HG03558 (cell line): Measurements from ENCODE around the gene GFM1.

Experiments
- ATAC-seq: cut with Tn5 transposase; IDR thresholded peaks from one replicate; pipeline ENCODE4 v1.9.1; 2021; ENCODE audit warnings: moderate number of reproducible peaks; ENCODE audit not compliant: unreplicated experiment; ENCODE audit errors: extremely low read depth

GFM1 gene

DNA sequence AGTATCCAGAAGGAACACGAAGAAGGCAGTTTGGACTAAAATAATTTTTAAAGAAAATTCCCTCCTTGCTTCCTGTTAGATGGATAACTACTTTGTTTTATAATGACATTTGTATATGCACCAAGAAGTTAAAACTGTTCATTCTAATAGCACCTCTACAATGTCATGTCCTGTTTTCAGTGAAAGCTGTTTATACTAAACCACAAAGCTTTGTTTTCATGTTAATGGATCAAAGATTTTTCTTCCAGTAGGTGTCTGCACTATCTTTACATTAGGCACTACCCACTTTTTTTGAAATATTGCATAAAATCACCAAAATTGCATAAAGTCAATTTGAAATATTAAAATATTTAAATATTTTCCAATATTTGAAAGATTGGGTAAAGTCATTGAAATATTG lies 77.8 kb downstream of the GFM1 start:
- no peak for ATAC-seq

DNA sequence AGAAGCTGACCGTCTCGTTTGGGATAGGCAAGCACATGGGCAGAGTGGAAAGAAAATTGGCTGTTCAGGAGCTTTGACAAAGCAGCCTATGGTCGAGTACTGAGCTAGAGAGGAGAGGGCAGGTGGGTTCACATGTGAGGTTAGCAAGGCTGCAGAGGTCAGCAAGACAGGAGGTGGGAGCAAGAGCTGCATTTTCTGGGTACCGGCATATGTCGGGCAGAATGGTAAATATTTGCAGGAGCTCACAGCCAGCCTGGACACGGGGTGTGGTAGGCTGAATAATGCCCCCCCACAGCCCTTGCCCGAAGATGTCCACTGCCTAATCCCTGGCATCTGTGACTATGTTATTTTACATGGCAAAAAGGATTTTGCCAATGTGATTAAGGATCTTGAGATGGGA lies 79.7 kb downstream of the GFM1 start:
- no peak for ATAC-seq

DNA sequence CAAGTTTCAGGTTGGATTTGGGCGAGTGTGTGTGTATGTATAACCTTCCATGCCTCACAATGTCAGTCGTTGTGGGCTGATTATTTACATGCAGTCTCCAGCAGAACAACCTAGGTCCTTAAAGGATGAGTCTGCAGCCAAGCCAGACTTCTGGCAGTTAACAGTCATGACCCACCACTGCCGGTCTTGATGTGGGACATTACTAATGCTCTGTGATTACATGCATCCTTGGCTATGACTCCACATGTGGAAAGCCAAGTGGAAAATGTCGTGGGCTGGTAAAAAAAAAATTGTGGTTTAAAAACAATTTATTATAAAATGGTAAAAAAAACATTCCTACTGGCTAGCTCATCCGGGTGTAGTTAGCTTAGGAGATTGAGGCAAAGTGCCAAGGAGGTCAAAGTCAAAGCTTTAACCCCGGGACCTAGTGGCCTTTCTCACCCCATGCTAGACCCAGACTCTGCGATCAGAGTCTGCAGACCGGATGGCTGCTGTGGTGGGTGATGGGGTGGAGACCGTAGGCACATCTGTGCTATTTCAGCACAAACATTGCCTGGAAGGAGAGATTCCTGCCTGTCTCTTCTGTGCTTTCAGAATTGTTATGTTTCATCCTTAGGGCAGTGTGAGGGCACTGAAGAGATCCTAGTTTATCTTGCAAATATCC lies 81.2 kb downstream of the GFM1 start:
- no peak for ATAC-seq

DNA sequence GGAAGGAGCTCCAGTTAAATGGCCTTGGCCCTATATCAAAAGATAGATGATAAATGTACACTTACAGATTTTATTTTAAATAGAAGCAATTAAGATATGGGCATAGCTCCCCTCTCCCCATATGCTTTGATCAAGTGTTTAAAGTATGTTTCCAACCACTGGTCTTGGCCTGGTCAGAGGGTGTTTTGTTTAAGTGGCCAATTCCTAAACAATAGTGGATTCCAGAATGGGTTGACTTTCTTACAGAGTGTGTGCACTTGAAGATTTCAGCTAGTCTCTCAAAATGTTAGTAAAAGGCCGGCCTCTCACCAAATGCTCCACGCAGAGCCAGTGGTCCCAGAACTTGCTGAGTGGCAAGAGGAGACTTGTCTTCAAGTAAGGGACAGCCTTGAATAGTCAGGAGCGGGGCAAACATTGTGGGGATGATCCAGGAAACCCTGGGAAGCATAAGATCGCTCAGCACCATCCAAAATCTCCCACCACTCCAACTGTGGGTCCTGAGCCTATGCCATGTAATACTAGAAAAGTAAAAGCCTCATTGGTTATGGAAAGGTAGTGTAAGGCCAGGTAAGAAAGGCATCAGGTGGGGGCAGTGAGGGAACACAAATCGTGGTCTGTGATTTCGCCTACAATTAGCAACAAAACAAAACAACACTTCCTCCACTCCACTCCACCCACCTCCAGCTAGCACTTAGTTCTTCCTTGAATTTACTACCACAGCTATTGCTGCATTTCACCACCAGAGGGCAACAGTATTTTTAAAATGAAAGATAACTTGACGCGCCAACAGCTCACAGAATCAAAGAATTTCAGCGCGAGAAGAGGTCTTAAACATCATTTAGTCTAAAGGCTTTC lies 83.1 kb downstream of the GFM1 start:
- ATAC-seq: peak; percentile 43

DNA sequence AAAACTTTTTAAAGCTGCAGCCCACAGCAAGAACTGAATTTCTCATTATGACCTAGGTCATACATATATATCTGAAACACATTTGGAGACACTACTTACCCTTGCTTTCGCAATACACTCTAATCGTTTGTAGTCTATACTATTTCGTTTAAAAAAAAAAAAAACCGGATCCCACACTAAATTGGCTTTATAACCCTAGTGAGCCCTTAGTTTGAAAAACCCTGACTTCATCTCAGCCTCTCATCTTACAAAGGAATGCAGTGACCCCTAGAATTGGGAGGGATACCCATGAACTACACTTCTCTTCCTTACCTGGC lies 83.7 kb downstream of the GFM1 start:
- no peak for ATAC-seq

DNA sequence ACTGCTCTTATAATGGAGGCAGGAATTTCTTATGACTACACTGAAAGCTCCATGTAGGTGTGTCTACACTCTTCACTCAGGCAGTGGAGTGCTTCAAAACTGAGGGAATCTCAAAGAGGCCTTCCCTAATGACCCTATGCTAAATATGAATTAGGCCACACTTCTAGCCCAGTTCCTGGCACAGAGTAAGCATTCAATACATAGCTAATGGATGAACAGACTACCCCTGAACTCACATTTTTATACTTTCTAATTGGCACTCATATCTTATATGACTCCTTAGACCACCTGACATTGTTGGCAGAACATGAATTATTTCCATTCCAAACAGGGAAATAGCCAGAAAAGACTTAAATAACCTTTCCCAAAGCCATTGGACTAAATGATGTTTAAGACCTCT lies 84.5 kb downstream of the GFM1 start:
- ATAC-seq: no peak

DNA sequence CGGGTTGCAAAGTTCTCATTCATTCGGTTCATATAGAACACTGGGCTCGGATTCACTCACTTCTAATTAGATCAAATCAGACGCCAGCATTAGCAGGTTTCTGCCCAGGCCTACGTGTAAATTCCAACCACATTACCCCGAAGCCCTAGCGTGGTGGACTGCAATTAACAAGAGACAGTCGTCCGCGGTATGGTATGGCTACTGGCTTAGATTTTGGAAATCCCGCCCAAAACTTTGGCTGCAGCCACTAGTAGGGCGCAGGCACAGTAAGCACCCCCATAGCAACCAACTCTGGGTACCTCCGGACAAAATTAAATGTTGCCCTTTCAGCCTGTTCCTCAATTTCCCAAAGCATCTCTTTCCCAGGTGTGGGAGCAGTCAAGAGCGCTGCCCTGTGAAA lies 87.2 kb downstream of the GFM1 start:
- ATAC-seq: no peak

DNA sequence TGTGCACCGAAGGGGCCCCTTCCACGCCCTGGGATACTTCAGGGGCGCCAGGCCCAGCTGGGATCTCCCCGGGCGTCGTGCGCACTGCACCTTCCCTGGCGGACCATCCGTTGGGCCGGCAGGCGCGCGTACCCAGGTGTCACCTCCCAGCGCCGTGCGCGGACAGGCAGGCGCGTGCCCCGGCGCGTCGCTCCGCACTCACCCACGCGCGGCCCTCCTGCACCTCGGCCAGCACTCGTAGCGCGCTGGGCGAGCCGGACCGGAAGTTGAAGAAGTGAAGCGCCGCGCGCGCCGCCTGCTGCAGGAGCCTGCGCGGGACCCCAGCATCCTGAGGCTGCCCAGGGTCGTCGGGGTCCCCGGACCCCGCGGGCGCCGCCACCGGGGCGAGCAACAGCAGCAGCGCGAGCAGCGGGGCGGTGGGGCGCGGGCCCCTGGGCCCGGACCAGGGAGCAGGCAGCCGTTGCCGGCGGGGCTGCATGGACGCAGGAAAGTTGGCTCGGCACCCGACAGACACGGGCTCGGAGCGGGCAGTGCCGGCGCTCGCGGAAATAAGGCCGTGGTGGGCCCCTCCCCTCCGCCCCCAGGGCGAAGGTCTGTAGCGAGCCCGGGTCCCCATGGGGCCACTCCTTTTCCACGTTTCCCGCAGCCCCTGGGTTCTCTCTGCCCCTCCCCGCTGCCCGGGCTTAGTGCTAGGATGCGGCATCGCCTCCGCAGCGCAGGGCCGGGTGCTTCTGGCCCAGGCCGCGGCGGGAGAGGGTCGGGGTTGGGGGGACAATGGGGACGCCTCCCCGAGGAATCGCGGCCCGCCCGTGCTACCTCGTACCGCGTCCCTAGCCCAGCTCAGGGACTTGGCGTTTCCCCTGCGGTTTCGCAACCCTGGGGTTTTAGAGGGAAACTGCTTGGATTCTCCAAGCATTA lies 87.9 kb downstream of the GFM1 start, which contains the start of gene RARRES1:
TSS of gene RARRES1 (minus strand) at position 520 of the 918 bp plus-strand sequence. CDS start at position 478, 42 bp downstream.
- ATAC-seq: peak; percentile 65

DNA sequence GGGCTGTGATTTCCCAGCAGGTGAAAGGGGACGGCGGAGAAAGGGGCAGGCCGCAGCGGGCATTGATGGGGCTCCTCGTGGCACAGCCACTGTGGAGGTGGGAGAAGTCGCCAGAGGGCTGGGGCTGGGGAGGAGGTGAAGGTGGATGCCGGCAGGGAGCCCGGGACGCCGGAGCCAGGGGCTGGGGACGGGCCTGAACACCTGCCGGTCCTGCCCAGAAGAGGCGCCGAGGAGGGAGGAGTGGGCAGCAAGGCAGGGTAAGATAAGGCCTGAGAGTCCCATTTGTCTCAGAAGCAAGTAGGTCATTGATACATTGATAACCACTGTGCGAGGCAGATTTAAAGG lies 88.5 kb downstream of the GFM1 start:
- ATAC-seq: no peak

DNA sequence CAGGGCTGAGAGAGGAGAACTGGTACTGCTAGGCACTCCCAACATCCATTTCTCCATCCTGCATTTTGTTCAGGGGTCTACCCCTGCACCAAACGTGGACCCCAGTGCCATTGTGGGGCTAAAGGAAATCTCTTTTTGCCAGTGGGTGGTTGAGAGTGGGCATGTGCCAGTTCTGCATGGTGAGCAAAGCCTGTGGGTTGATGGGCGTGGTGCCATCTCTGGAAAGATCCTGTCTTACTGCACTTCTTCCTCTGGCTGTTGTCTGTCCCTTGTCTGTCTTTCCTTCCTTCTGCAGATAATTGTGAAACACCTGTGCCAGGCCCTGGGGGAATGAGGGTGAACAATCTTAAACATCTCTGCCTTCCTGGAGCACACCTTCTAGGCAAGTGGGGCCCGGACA lies 89.3 kb downstream of the GFM1 start:
- ATAC-seq: no peak

DNA sequence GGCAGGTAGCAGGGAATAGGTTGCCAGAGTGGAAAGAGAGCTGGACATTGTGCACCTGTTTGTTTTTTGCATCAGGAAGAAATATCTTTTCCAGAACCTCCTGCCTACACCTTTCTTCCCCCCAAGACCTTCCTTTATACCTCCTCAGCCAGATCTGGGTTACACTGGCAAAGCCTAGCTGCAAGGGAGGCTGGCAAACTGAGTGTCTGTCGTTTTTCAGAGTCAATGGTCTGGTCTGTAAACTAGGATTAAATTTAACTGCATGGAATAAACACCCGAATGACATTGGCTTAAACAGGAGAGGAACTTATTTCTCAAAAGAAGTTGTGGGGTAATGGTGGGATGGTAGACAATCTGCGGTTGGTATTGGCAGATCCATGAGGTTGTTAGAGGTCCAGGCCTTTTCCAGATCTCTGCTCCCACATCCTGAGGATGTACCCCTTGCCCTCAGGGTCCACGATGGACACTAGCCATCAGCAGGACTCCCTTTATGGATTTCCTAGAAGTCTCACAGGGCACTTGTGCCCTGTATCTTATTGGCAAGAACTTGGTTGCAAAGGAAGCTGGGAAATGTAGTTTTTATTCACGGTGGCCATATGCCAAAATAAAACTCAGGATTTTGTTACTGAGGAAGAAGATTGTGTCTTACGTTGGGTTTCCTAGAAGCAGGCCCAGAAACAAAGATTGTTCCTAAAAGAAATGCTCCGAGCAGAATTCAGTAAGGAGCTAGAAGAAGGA lies 91.1 kb downstream of the GFM1 start:
- no peak for ATAC-seq

DNA sequence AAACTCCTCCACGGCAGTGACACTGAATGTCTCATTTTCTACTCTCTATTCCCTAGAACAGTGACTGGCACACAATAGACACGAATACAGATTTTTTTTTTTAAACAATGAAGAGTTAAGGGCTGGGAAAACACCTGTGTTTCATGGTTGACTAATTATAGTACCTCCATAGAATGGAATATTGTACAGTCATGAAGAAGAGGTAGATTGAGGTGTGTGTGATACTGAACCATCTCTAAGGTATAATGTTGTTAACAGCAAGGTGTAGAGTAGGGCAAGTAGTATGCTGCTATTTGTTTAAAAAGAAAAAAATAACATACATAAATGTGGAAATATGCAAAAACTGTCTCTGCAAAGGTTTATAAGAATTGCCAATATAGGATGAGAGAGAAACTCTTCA lies 93.1 kb downstream of the GFM1 start:
- no peak for ATAC-seq

DNA sequence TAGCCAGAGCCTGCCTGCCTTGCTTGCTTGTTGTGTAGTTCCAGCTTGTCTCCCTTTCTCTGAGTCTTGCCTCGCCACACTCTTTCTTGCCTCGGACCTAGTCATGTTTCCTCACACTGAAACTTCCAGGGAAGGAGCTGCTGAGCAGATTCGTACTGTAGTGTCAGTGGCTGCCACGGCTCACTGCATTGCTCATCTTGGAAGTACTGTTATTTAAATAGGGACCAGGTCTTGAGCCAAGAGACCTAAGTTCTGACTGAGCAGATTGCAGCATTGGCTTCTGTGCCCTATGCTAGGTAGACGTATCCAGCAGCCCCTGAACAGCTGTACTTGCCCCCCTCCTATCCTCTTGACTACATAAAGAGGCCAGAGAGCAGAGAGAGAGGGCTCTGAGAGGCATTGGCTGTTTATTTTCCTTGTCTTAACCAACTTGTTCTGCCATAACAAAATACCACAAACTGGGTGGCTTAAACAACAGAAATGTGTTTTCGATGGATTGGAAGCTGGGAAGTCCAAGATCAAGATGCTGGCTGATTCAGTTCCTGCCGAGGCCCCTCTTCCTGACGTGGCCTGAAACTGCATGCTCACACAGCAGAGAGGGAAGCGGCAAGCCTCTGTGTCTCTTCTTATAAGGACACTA lies 93.8 kb downstream of the GFM1 start:
- ATAC-seq: no peak

DNA sequence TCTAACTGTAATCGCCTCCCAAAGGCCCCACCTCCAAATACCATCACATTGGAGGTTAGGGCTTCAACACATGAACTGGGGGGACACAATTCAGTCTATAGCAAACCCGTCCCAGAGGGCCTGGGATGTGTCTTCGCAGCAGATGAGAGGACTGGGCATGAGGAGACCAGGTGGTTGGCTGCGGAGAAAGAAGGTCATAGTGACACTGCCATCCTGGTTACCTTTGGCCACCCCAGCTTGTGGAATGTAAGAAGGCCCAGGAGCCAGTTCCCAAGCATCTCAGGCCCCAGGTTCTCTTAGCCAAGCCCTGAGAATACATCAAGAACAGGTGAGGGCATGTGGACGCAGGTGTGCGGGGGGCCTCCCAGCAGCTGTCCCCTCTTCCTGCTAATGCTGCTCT lies 94.3 kb downstream of the GFM1 start:
- ATAC-seq: no peak

DNA sequence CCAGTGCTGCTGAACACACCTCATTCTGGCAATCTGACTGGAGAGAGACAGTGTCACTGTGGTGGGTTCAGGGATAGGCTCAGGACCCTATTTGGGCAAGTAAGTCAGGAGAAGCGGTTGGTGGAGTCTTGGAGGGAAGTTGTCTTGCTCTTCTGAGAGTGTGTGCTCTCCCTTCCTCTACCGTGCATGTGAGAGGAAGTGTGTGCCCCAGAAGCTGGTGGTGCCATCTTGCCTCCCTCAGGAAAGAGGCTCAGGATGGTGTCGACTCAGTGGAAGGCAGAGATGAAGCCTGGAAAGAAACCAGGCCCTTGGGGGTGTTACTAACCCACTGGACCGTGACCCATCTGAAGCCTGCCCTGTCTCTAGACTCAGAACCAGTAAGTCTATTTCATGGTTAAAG lies 94.8 kb downstream of the GFM1 start:
- ATAC-seq: no peak

DNA sequence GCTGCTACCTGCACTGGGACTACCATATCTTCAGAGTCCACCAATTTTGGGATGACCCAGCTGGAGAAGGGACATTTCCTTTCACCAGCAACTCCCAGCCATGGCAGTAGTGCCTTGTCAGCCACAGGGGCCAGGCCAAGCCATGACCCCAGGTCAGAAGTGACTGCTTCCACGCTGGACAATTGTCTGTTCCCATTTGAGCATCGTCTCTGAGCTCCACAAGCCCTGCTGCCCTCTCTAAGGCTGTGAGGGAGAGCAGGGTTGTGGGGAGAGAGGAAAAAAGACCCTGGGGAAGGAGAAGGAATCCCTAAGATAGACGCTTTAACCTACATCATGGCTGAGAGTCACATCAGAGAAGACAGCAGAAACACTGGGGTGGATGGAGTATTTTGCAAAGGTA lies 95.3 kb downstream of the GFM1 start:
- no peak for ATAC-seq
